ENCODE measurements around the gene SLC5A11. TPM values are rescaled to one million over a fixed set of nuclear protein-coding genes. Genes with fewer than 3 reads are reported as not detected.

The SLC5A11 gene
- total RNA-seq, 1 experiment from 2014 or later, result 0.22 TPM

- Histone ChIP-seq H4K5ac (ENCODE audit: insufficient read length, low read depth, low read length) (no peak overlapping the region), H3K79me2 (ENCODE audit: insufficient read depth, low read length) (no peaks in the 10 kb centered on the region), H3T11ph (ENCODE audit: low read length) (no peak overlapping the region), H2AFZ (ENCODE audit: low read length) (no peak overlapping the region), H3K9ac (ENCODE audit: extremely low read depth, insufficient read length, low read length) (no peak overlapping the region), H4K91ac (ENCODE audit: insufficient read length, low read depth, low read length) (no peak overlapping the region), H4K20me1 (ENCODE audit: control insufficient read depth, insufficient read depth, insufficient read length) (no peaks in the 10 kb centered on the region), H2BK5ac (ENCODE audit: insufficient read length, low read length) (no peak overlapping the region), H2BK15ac (ENCODE audit: low read depth, low read length) (no peak overlapping the region), H3K56ac (ENCODE audit: insufficient read length, low read depth, low read length) (no peak overlapping the region), H2AK5ac (ENCODE audit: insufficient read length, low read length) (no peak overlapping the region), H3K4me2 (ENCODE audit: insufficient read depth, insufficient read length, low read length) (no peak overlapping the region), H3K27me3 (ENCODE audit: insufficient read depth, low read length) (no peaks in the 10 kb centered on the region), H3K4ac (ENCODE audit: low read depth, low read length) (no peak overlapping the region), H3K79me1 (ENCODE audit: insufficient read depth, low read depth, low read length, poor library complexity, severe bottlenecking) (no peaks in the 10 kb centered on the region), H3K23me2 (ENCODE audit: insufficient read length, low read depth, low read length, poor library complexity, severe bottlenecking) (no peaks in the 10 kb centered on the region), H3K23ac (ENCODE audit: insufficient read length, low read depth, low read length) (no peak overlapping the region), H2BK120ac (ENCODE audit: low read depth, low read length, poor library complexity, severe bottlenecking) (no peak overlapping the region), H4K8ac (replicated peaks; ENCODE audit: insufficient read length, low read depth, low read length) (no peak overlapping the region), H3K14ac (ENCODE audit: insufficient read depth, low read length) (no peak overlapping the region), H3K27ac (ENCODE audit: insufficient read length, low read depth, low read length) (no peak overlapping the region), H3K9me3 (ENCODE audit: control insufficient read depth, low read depth, low read length) (no peaks in the 10 kb centered on the region), H3K18ac (ENCODE audit: insufficient read length, low read depth, low read length) (no peak overlapping the region), H2BK12ac (ENCODE audit: insufficient read length, low read depth, low read length) (no peak overlapping the region), H2BK20ac (ENCODE audit: low read depth, low read length, poor library complexity, severe bottlenecking) (no peak overlapping the region), H3K4me1 (ENCODE audit: insufficient read depth, low read length) (no peaks in the 10 kb centered on the region)
- WGBS (ENCODE audit: extremely low coverage, insufficient read length, low lambda C conversion rate), result no CpG with 5 or more reads among the region's 8 CpGs
- H3K4me1 Mint-ChIP-seq, result peaks cover 5 to 11% of the 10 kb centered on the region in 2 experiments; a peak in 3 of 4 replicates
- no peak overlapping the region for H3K4me3 Mint-ChIP-seq
- DNase-seq, result no peak
- H3K36me3 Mint-ChIP-seq (ENCODE audit: insufficient read depth in 1 of 3, low read depth in 3 of 3), result peaks cover 21 to 59% (median 31%) of the 10 kb centered on the region in 3 experiments; a peak in 6 of 7 replicates
- H3K9me3 Mint-ChIP-seq, result no peaks in the 10 kb centered on the region; a peak in 1 of 5 replicates
- no peak overlapping the region; a peak in 1 of 7 replicates for H3K27ac Mint-ChIP-seq
- TF ChIP-seq, protein P1, sequence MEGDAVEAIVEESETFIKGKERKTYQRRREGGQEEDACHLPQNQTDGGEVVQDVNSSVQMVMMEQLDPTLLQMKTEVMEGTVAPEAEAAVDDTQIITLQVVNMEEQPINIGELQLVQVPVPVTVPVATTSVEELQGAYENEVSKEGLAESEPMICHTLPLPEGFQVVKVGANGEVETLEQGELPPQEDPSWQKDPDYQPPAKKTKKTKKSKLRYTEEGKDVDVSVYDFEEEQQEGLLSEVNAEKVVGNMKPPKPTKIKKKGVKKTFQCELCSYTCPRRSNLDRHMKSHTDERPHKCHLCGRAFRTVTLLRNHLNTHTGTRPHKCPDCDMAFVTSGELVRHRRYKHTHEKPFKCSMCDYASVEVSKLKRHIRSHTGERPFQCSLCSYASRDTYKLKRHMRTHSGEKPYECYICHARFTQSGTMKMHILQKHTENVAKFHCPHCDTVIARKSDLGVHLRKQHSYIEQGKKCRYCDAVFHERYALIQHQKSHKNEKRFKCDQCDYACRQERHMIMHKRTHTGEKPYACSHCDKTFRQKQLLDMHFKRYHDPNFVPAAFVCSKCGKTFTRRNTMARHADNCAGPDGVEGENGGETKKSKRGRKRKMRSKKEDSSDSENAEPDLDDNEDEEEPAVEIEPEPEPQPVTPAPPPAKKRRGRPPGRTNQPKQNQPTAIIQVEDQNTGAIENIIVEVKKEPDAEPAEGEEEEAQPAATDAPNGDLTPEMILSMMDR (conservative IDR thresholded peaks at IDR 0.05), result no peak
- no peaks in the 10 kb centered on the region; the same call in 1 of the 2 replicates for H3K27me3 Mint-ChIP-seq (ENCODE audit: low read depth)
Measured at GRCh38 chr16:24921229-24921628, 75.5 kb downstream of the SLC5A11 start.

Data from H9 (cell line).